Measurements from ENCODE around the gene ADD3.

The ADD3 gene

DNA sequence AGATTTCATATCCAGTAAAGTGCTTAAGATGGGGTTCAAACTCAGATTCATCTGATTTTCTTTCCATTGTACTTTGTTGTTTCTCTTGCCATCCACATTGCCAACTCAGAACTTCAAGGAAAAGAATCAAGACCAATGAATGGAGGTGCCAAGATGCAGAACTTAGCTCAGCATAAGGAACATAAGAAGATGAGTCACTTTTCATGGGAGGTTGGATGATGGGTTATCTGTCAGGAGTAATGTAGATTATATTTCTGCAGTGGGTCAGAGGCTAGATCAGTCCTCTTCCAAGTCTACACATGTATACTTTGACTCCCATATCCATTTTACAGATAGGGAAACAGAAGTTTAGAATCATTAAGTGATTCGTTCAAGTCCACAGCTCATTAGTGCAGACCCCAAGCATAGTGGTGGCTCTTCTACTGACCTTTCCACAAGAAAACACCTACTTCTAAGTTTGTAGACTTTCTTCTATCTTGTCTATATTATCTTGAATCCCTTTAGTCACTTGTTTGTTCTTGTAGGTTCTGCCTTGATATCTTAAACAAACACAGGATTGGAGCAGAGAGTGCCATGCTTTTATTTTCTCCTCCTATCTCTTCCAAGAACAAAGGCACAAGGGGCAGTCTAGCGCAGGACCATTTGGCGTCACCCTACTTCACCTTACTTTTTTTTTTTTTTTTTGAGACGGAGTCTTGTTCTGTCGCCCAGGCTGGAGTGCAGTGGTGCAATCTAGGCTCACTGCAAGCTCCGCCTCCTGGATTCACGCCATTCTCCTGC lies 14.0 kb upstream of the ADD3 start:
- no peak overlapping the region for H3K9ac ChIP-seq (ENCODE audit: low read depth, low read length)
- TF ChIP-seq EZH2 (IDR thresholded peaks at IDR 0.05; ENCODE audit: borderline replicate concordance, low read depth, low read length, severe bottlenecking), result no peak
- TF ChIP-seq, protein P1, sequence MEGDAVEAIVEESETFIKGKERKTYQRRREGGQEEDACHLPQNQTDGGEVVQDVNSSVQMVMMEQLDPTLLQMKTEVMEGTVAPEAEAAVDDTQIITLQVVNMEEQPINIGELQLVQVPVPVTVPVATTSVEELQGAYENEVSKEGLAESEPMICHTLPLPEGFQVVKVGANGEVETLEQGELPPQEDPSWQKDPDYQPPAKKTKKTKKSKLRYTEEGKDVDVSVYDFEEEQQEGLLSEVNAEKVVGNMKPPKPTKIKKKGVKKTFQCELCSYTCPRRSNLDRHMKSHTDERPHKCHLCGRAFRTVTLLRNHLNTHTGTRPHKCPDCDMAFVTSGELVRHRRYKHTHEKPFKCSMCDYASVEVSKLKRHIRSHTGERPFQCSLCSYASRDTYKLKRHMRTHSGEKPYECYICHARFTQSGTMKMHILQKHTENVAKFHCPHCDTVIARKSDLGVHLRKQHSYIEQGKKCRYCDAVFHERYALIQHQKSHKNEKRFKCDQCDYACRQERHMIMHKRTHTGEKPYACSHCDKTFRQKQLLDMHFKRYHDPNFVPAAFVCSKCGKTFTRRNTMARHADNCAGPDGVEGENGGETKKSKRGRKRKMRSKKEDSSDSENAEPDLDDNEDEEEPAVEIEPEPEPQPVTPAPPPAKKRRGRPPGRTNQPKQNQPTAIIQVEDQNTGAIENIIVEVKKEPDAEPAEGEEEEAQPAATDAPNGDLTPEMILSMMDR (IDR thresholded peaks at IDR 0.05; ENCODE audit: borderline replicate concordance, extremely low read depth, low read length, poor library complexity, severe bottlenecking), result no peak
- H4K20me1 ChIP-seq (ENCODE audit: insufficient read depth, low read length), result no peaks in the 10 kb centered on the region
- H3K36me3 ChIP-seq (ENCODE audit: insufficient read depth, low read length), result no peaks in the 10 kb centered on the region
- H3K9me3 ChIP-seq (ENCODE audit: insufficient read depth, low read length, severe bottlenecking), result no peaks in the 10 kb centered on the region
- ATAC-seq (ENCODE audit: insufficient read depth, low read depth) (no peak), DNase-seq (no peak)
- no peaks in the 10 kb centered on the region for H3K79me2 ChIP-seq (ENCODE audit: insufficient read depth, low read length)
- no peak overlapping the region for H3K27ac ChIP-seq (ENCODE audit: low read length)
- H3K4me1 ChIP-seq (ENCODE audit: insufficient read depth, low read length), result no peaks in the 10 kb centered on the region
- H3K4me3 ChIP-seq (ENCODE audit: low read depth in 1 of 2, low read length in 2 of 2), result no peak overlapping the region
- H3K27me3 ChIP-seq (ENCODE audit: insufficient read depth, low read length, poor library complexity), result peaks cover 14% of the 10 kb centered on the region
- H3K4me2 ChIP-seq (ENCODE audit: insufficient read depth, low read length), result no peak overlapping the region
- H2AFZ ChIP-seq (ENCODE audit: low read depth, low read length), result no peak overlapping the region

DNA sequence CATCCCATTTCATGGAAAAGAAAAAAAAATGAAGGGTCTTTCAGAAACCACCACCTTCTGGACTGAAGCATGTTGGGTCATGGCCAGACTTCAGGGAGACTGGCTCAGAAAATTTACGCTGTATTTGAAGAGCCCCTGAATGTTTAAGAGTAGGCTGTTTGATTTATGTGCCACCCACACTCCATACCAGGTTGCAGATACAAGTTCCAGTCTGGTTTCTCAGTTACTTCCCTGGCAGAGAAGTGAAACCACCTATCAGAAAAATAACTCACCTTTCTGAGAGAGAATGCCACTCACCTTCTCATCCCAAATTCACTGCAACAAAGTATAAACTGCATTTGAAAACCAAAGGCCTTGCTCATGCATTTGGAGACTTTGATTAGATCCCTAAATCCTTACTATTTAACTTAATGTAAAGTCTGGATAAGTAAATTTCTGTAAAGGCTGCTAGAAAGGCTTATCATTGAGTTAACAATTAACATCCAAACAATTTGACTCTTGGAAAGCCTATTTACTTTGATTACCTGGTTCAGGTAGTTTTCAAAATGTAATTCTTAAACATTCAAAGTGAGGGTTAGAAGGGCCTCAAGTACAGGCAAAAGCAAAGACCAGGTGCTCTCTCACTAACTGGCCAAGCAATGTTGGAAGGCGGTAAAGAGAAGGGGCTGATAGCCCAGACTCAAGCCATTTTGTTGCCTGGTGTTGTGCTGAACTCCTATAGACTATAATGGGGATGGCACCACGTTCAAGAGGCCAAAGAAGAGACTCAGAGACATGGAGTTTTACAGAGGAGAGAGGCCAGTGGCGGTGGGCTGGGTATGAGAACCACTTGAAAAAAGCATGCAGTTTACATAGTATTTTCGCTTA lies 12.8 kb upstream of the ADD3 start:
- DNase-seq, result no peak
- Histone ChIP-seq H4K20me1 (ENCODE audit: insufficient read depth, low read length) (no peaks in the 10 kb centered on the region), H3K36me3 (ENCODE audit: insufficient read depth, low read length) (no peaks in the 10 kb centered on the region), H3K4me2 (ENCODE audit: insufficient read depth, low read length) (no peak overlapping the region), H3K9ac (ENCODE audit: low read depth, low read length) (no peak overlapping the region), H3K27me3 (ENCODE audit: insufficient read depth, low read length, poor library complexity) (peaks cover 15% of the 10 kb centered on the region), H3K4me3 (ENCODE audit: low read depth in 1 of 2, low read length in 2 of 2) (no peak overlapping the region), H3K79me2 (ENCODE audit: insufficient read depth, low read length) (no peaks in the 10 kb centered on the region), H3K27ac (ENCODE audit: low read length) (no peak overlapping the region), H2AFZ (ENCODE audit: low read depth, low read length) (no peak overlapping the region), H3K4me1 (ENCODE audit: insufficient read depth, low read length) (no peaks in the 10 kb centered on the region), H3K9me3 (ENCODE audit: insufficient read depth, low read length, severe bottlenecking) (no peaks in the 10 kb centered on the region)
- no peak for ATAC-seq (ENCODE audit: insufficient read depth, low read depth)
- TF ChIP-seq, protein P1 (IDR thresholded peaks at IDR 0.05; ENCODE audit: borderline replicate concordance, extremely low read depth, low read length, poor library complexity, severe bottlenecking), result no peak
- no peak for TF ChIP-seq EZH2 (IDR thresholded peaks at IDR 0.05; ENCODE audit: borderline replicate concordance, low read depth, low read length, severe bottlenecking)

DNA sequence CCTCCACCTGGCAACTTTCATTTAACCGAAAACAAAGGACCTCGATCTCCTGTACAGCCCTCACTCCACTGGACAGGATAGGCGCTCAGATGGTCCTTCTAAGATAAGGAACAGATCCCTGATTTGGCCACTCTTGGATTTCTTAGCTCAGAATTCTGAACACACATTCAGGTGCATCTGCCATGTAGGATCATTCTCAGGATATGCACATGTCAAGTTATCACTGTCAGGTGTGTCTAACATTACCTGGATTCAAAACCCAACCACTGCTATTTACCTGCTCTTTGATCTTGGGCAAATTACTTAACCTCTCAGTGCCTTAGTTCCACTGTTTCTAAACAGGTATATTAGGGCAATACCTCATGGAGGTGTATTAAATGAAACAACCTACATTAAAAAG lies 12.2 kb upstream of the ADD3 start:
- Histone ChIP-seq H3K4me3 (ENCODE audit: low read depth in 1 of 2, low read length in 2 of 2) (no peak overlapping the region), H3K79me2 (ENCODE audit: insufficient read depth, low read length) (no peaks in the 10 kb centered on the region), H3K4me2 (ENCODE audit: insufficient read depth, low read length) (no peak overlapping the region), H2AFZ (ENCODE audit: low read depth, low read length) (no peak overlapping the region), H3K27ac (ENCODE audit: low read length) (no peak overlapping the region), H3K36me3 (ENCODE audit: insufficient read depth, low read length) (no peaks in the 10 kb centered on the region), H3K4me1 (ENCODE audit: insufficient read depth, low read length) (no peaks in the 10 kb centered on the region), H3K9me3 (ENCODE audit: insufficient read depth, low read length, severe bottlenecking) (no peaks in the 10 kb centered on the region), H3K9ac (ENCODE audit: low read depth, low read length) (no peak overlapping the region), H3K27me3 (ENCODE audit: insufficient read depth, low read length, poor library complexity) (peaks cover 15% of the 10 kb centered on the region), H4K20me1 (ENCODE audit: insufficient read depth, low read length) (no peaks in the 10 kb centered on the region)
- TF ChIP-seq, protein P1 (IDR thresholded peaks at IDR 0.05; ENCODE audit: borderline replicate concordance, extremely low read depth, low read length, poor library complexity, severe bottlenecking), result no peak
- no peak for TF ChIP-seq EZH2 (IDR thresholded peaks at IDR 0.05; ENCODE audit: borderline replicate concordance, low read depth, low read length, severe bottlenecking)
- DNase-seq, result no peak
- ATAC-seq (ENCODE audit: insufficient read depth, low read depth), result no peak

Measured in DND-41 (cell line).